Measurements from ENCODE around the gene SCUBE3.

Gene SCUBE3

DNA sequence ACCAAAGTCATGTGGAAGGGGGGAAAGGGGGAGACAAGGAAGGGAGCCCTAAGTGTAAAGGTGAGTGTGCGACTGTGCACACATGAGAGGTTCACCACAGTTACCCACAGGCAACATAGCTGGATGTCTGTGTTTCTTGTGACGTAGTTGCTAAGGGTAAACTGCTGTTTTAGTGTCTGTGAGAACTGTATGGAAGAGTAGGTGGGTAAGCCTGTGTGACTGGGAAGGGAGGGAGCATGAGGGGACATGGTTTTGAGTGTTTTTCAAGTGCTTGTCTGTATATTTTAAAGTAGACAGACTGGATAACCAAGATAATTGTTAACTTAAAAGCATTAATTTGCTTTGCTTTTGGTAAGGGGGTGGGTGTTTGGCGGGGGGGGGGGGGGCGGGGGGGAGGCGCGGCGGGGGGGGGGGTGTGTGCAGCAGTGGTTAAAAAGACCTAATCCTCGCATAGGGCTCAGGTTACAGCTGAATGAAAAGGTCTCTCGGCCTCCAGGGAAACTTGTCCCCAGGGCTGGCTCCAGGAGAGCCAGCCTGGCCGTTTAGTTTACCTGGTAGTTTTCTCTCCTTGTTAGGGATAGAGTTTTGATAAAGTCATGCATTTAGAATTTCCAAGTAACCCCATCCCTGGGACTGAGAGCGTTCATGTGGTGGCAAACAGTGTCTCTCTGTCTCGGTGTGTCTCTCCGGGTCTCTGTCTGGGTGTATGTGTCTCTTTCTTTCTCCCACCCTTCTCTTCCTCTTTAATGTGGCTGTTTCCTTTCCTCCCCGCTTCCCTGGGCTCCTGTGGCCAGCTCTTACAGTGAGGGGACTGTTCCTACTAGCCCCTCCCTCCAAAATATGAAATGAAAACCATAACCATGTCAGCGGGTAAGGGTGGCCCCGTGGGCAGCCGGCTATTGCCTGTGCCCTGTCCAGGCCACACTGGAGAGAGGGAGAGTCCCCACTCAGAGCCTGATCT, 3.4 kb downstream of the SCUBE3 start:
- DNase-seq (ENCODE audit: low read depth) = no peak
- no peak overlapping the region for H3K4me3 ChIP-seq (ENCODE audit: low read length)
- TF ChIP-seq, protein P1, sequence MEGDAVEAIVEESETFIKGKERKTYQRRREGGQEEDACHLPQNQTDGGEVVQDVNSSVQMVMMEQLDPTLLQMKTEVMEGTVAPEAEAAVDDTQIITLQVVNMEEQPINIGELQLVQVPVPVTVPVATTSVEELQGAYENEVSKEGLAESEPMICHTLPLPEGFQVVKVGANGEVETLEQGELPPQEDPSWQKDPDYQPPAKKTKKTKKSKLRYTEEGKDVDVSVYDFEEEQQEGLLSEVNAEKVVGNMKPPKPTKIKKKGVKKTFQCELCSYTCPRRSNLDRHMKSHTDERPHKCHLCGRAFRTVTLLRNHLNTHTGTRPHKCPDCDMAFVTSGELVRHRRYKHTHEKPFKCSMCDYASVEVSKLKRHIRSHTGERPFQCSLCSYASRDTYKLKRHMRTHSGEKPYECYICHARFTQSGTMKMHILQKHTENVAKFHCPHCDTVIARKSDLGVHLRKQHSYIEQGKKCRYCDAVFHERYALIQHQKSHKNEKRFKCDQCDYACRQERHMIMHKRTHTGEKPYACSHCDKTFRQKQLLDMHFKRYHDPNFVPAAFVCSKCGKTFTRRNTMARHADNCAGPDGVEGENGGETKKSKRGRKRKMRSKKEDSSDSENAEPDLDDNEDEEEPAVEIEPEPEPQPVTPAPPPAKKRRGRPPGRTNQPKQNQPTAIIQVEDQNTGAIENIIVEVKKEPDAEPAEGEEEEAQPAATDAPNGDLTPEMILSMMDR (conservative IDR thresholded peaks at IDR 0.05; ENCODE audit: low read length) = no peak

DNA sequence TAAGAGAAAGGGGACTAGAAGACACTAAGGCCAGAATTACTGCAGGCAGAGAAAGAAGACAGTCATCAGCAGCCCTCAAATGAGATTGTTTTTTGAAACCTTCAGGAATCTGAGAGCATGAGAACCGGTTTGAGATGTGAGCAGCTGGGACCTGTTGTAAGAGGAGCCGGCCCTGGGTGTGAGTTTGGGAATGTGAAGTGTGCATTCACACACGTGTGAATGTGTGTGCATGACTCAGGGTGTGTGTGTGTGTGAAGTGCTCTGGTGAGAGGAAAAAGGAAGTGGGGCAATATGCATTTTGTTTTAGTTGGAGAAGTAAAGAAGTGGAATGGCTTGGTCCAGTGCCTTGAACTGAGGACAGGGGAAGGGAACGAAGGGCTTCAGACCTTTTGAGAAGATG, 4.3 kb downstream of the SCUBE3 start:
- peak; percentile 67 for DNase-seq (ENCODE audit: low read depth)
- TF ChIP-seq, protein P1 (conservative IDR thresholded peaks at IDR 0.05; ENCODE audit: low read length) = no peak
- H3K4me3 ChIP-seq (ENCODE audit: low read length) = no peak overlapping the region

DNA sequence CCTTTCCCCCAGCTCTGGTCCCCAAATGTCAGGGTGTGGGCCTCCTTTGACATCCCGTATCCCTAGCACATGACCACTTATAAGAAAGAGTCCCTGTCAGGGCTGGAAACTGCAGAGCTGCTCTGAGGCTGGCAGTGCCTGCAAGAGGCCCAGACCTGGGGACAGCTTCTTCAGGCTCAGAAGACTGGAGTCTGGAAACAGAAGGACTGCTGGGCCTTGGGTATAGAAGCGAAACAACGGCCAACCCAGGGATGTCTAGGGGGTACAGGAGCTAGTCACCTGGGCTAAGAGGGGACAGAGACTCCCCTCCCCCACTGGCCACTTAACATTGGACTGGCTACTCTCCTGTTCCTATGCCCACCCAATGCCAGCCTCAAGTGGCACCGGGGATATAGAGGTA, 4.7 kb downstream of the SCUBE3 start:
- no peak overlapping the region for H3K4me3 ChIP-seq (ENCODE audit: low read length)
- TF ChIP-seq, protein P1 (conservative IDR thresholded peaks at IDR 0.05; ENCODE audit: low read length) = no peak
- no peak for DNase-seq (ENCODE audit: low read depth)

DNA sequence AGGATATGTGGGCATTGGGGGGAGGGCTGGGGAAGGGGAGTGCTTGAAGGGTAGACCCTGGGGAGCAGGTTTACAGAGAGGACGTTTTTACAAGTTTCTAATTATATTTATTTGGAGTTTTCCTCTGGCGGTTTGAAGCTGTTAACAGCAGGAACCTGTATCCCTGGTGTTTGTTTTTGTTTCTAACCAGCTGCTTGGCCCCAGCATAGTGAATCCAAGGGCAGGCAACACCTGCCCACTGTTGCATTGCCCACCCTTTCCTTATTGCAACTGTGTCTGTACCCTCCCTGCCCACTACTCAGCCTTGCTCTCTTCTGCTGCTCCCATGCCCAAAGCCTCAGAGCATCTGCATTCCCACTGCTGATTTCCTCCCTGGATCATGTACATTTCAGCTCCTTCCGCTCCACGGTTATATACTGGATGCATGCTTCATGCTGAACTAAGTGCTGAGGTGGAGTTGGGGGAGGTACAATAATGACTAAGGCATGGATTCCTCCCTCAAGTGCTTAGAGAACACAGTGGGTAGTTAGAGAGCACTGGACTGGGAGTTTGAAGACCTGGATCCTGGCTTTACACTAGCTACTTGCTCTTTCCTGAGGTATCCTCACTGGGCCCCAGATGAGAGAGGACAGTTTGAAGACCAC, 6.0 kb downstream of the SCUBE3 start:
- no peak for DNase-seq (ENCODE audit: low read depth)
- TF ChIP-seq, protein P1 (conservative IDR thresholded peaks at IDR 0.05; ENCODE audit: low read length) = no peak
- H3K4me3 ChIP-seq (ENCODE audit: low read length) = no peak overlapping the region

DNA sequence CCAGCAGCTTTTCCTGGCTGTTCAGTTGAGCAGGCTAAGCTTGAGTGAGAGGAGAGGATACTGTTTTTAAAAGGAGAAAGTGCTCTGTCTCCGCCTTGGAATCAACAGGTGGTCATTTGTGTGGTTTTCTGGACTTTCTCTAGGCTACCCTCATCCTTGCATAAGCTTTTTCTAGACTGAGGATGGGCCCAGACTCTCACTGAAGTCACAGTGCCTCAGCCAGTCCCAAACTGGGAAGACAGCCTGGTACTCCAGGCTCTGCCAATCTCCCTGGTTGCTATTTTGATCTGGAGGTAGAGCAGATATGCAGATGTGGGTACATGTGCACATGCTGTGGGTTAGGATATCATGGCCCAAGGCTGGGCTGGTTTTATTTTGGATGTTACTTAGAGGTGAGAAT, 7.0 kb downstream of the SCUBE3 start:
- TF ChIP-seq, protein P1 (conservative IDR thresholded peaks at IDR 0.05; ENCODE audit: low read length) = no peak
- no peak for DNase-seq (ENCODE audit: low read depth)
- no peak overlapping the region for H3K4me3 ChIP-seq (ENCODE audit: low read length)

DNA sequence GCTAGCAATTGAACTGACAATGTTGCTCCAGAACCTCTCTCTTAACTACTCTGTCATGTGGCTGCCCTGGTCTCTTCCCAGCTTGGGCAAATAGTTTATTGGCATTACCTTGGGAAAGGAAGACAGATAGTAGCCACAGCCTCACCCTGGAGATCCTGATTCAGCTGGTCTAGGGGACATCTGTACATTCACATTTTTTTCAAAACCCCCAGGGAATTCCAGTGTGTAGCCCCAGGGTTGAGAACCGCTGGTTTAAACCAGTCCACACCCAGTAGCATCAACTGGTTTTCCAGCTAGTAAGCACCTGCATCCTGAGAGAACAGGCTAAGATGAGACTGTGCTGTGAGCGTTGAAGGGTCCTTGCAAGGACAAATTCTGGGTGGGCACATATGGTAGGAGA, 9.6 kb downstream of the SCUBE3 start:
- DNase-seq (ENCODE audit: low read depth) = no peak
- TF ChIP-seq, protein P1 (conservative IDR thresholded peaks at IDR 0.05; ENCODE audit: low read length) = no peak

More for the DNA sequence above, 9.6 kb downstream of the SCUBE3 start:
- no peak overlapping the region for H3K4me3 ChIP-seq (ENCODE audit: low read length)
